ENCODE results near the gene GPR68.
"Not testable (repeated sequence)": the region's sequence is repeated elsewhere in the genome, so short reads cannot be mapped to it uniquely, and the experiment has no call there.

Gene GPR68

GRCh38 chr14:91252871-91253794 lies 8.6 kb upstream of the GPR68 start:
- no peak for DNase-seq

GRCh38 chr14:91250912-91251311 lies 6.4 kb upstream of the GPR68 start:
- no peak for DNase-seq

- DNase-seq, result no peak
Measured at GRCh38 chr14:91249841-91250616, 5.5 kb upstream of the GPR68 start.

GRCh38 chr14:91246051-91246852 lies 1.7 kb upstream of the GPR68 start:
- no peak for DNase-seq

GRCh38 chr14:91245616-91246015 lies 1.1 kb upstream of the GPR68 start:
- DNase-seq, result not testable (repeated sequence)

- no peak for DNase-seq
Measured at GRCh38 chr14:91245029-91245428, 525 bp upstream of the GPR68 start.

- DNase-seq, result no peak
Measured at GRCh38 chr14:91243074-91243471, 1.4 kb downstream of the GPR68 start.

- no peak for DNase-seq
Measured at GRCh38 chr14:91242635-91243034, 1.9 kb downstream of the GPR68 start.

- DNase-seq, result no peak
Measured at GRCh38 chr14:91241863-91242262, 2.6 kb downstream of the GPR68 start.

- DNase-seq, result no peak
Measured at GRCh38 chr14:91238661-91239060, 5.8 kb downstream of the GPR68 start.

GRCh38 chr14:91238085-91238484 lies 6.4 kb downstream of the GPR68 start:
- DNase-seq, result no peak

- no peak for DNase-seq
Measured at GRCh38 chr14:91237219-91237618, 7.3 kb downstream of the GPR68 start.

GRCh38 chr14:91235841-91236240 lies 8.7 kb downstream of the GPR68 start:
- no peak for DNase-seq

- no peak for DNase-seq
Measured at GRCh38 chr14:91234791-91235114, 9.8 kb downstream of the GPR68 start.

- DNase-seq, result no peak
Measured at GRCh38 chr14:91233936-91234790, 10.3 kb downstream of the GPR68 start.

- DNase-seq, result no peak
Measured at GRCh38 chr14:91232603-91233002, 11.9 kb downstream of the GPR68 start.

GRCh38 chr14:91232052-91232451 lies 12.5 kb downstream of the GPR68 start:
- no peak for DNase-seq

GRCh38 chr14:91231446-91231845 lies 13.1 kb downstream of the GPR68 start:
- DNase-seq, result no peak

- DNase-seq, result no peak
Measured at GRCh38 chr14:91230397-91231035, 14.0 kb downstream of the GPR68 start.

GRCh38 chr14:91229743-91230200 lies 14.7 kb downstream of the GPR68 start:
- no peak for DNase-seq

- no peak for DNase-seq
Measured at GRCh38 chr14:91229005-91229382, 15.5 kb downstream of the GPR68 start.
